Thyroid gland (tissue), 4 donors: ENCODE measurements around the gene NPRL2.

Source experiments
- CTCF ChIP-seq, 6 experiments: fragments of 200-600 bp in 3 of 6; fragments of 450-650 bp in 3 of 6; sonication (generic) in 3 of 6; IDR thresholded peaks; one replicate each; pipeline ENCODE4 v1.5.1; 2016 to 2019; ENCODE audit warnings: antibody characterized with exemption in 6 of 6, mild to moderate bottlenecking in 2 of 6, inconsistent platforms in 1 of 6, moderate library complexity in 1 of 6
- POLR2A ChIP-seq, 2 donors: fragments of 450-650 bp; IDR thresholded peaks; one replicate each; pipeline ENCODE4 v1.6.1; 2017; ENCODE audit warnings: antibody characterized with exemption in 2 of 2, mild to moderate bottlenecking in 2 of 2, moderate library complexity in 1 of 2

GRCh38 chr3:50325497-50326181, 24.9 kb downstream of the NPRL2 start:
- TF ChIP-seq CTCF (IDR thresholded peaks at IDR 0.05) (no peak), POLR2A (IDR thresholded peaks at IDR 0.05) (no peak)
